GM21529 (cell line): ENCODE results near the gene MAP2K5.

Source experiments
- ATAC-seq: cut with Tn5 transposase; IDR thresholded peaks from one replicate; pipeline ENCODE4 v1.9.1; 2021; ENCODE audit not compliant: unreplicated experiment

Gene MAP2K5

GRCh38 chr15:67717776-67718175 lies 175.3 kb downstream of the MAP2K5 start:
- ATAC-seq = no peak

- no peak for ATAC-seq
Observed at GRCh38 chr15:67719330-67719959, 176.9 kb downstream of the MAP2K5 start.

GRCh38 chr15:67720556-67721175 lies 178.2 kb downstream of the MAP2K5 start:
- ATAC-seq = no peak

GRCh38 chr15:67722030-67722817 lies 179.7 kb downstream of the MAP2K5 start:
- ATAC-seq = no peak

GRCh38 chr15:67723294-67724024 lies 181.0 kb downstream of the MAP2K5 start:
- no peak for ATAC-seq

GRCh38 chr15:67724691-67725375 lies 182.3 kb downstream of the MAP2K5 start:
- no peak for ATAC-seq

- no peak for ATAC-seq
Observed at GRCh38 chr15:67730135-67730534, 187.6 kb downstream of the MAP2K5 start.

GRCh38 chr15:67731112-67731721 lies 188.7 kb downstream of the MAP2K5 start:
- ATAC-seq = no peak

GRCh38 chr15:67732164-67732563 lies 189.7 kb downstream of the MAP2K5 start:
- no peak for ATAC-seq

- ATAC-seq = no peak
Observed at GRCh38 chr15:67732671-67733374, 190.3 kb downstream of the MAP2K5 start.

GRCh38 chr15:67735896-67736295 lies 193.4 kb downstream of the MAP2K5 start:
- no peak for ATAC-seq

- ATAC-seq = no peak
Observed at GRCh38 chr15:67736810-67737209, 194.3 kb downstream of the MAP2K5 start.

- no peak for ATAC-seq
Observed at GRCh38 chr15:67738056-67738455, 195.6 kb downstream of the MAP2K5 start.

- no peak for ATAC-seq
Observed at GRCh38 chr15:67740405-67740804, 197.9 kb downstream of the MAP2K5 start.

- no peak for ATAC-seq
Observed at GRCh38 chr15:67741308-67741707, 198.8 kb downstream of the MAP2K5 start.

GRCh38 chr15:67743558-67743957 lies 201.1 kb downstream of the MAP2K5 start:
- ATAC-seq = no peak

GRCh38 chr15:67744331-67745072 lies 202.0 kb downstream of the MAP2K5 start:
- ATAC-seq = no peak

- ATAC-seq = no peak
Observed at GRCh38 chr15:67745073-67746006, 202.8 kb downstream of the MAP2K5 start.
